ENCODE measurements around the gene AK4.
"Not testable (repeated sequence)": the region's sequence is repeated elsewhere in the genome, so short reads cannot be mapped to it uniquely, and the experiment has no call there.

AK4 gene

GRCh38 chr1:65148178-65148547, at the start of gene AK4:
TSS of gene AK4 (plus strand) at chr1:65148203. CDS start at chr1:65148408, 205 bp downstream.
- not testable (repeated sequence) for DNase-seq

DNA sequence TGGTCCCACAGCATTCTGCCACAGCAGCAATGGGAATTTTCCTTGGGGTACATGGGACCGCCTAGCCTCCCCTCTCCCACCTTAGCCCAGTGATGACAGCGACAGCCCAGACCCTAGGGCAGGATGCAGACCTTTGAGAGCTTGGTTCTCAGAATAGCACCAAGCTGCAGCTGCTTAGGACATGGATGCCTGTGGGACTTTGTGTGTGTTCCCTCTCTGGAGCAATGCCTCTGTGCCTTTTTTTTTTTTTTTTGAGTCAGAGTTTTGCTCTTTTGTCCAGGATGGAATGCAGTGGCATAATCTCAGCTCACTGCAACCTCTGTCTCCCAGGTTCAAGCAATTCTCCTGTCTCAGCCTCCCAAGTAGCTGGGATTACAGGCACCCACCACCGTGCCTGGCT, 44.2 kb upstream of the AK4 start:
- no peak for DNase-seq

GRCh38 chr1:65104854-65105534, 43.0 kb upstream of the AK4 start:
- no peak for DNase-seq

DNA sequence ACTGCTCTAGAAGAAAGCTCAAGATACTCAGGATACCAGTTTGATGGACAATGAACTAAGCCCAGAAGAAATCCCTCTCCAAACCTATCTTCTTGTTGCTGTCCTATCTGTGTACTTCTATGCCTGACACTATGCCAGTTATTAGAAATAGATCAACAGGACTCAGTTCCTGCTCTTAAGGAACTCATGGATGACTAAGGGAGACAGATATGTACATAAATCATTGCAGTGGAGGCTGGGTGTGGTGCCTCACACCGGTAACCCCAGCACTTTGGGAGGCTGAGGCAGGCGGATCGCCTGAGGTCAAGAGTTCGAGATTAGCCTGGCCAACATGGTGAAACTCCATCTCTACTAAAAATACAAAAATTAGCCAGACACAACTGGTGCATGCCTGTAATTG, 42.4 kb upstream of the AK4 start:
- DNase-seq, result no peak

- no peak for DNase-seq
Observed at GRCh38 chr1:65108025-65108642, 39.9 kb upstream of the AK4 start.

- DNase-seq, result no peak
Observed at GRCh38 chr1:65109487-65109886, 38.5 kb upstream of the AK4 start.

GRCh38 chr1:65112811-65113210, 35.2 kb upstream of the AK4 start:
- DNase-seq, result no peak

DNA sequence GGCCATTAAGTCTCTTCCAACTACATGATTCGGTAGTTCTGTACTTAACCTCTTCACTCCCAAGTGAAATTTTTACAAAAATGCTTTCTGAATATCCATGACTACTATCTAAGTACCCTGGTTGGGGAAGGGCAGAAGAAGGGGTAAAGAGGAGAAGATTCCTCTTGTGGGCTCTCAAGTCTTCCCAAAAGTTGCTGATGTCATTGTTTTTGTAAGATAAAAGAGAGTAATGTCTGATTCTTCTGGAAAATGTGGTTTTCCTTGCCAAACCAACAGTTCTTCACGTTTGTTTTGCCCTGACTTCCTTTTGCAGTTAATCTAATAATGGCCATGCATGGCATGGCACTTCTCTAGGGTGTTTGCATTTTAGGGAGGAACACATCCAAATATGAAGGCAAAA, 34.7 kb upstream of the AK4 start:
- no peak for DNase-seq

DNA sequence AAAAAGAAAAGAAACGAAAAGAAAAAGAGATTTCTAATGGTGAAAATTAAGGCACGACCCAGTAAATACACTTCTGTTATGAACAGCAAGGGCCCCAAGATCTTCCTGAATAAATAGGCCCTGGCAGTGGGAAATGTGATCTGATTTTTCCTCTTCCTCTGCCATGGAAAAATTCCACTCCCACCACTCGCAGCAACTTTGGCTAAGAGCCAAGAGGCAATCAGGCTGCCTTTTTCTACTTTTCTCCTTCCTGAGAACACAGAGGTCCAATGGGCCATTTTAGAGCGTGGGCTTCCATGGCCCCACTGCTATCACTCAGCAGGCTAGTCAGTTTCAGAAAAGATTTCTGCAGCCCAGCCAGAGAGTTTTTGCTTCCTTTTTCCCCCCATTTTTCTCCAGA, 33.7 kb upstream of the AK4 start:
- DNase-seq, result no peak

DNA sequence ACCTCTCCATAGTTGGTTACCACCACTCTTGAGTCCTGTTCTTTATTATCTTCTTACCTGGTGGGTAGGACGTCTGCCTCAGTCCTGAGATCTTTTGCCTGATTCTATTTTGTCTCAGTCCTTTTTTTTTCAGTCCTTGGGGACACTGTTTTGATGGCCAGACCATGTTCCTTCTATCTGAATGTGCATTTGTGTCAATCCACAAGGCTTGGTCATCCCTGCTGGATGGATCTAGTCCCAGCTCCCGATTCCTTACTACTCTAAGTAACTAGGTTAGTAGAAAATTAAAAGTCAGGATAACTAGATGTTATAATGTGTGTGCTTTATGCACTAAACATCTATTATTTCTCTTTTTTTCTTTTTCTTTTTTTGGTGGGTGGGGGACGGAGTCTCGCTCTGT, 28.1 kb upstream of the AK4 start:
- no peak for DNase-seq

- not testable (repeated sequence) for DNase-seq
Observed at GRCh38 chr1:65129104-65129503, 18.9 kb upstream of the AK4 start.

DNA sequence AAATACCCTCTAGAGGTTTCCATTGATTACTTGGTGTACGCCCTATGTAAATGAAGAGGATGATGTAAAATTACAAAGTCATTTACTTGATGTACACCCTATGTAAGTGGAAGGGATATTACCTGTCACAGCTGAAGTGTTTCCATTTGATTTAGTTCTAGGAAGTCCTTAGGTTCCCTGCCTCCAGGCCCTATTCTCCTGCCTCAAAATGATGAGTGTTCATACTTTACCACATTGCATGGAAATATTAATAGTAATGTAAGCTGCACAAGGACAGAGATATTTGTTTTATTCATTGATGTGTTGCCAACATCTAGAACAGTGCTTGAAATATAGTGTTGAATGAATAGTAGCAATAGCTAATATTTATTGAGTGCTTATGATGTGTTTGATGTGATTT, 9.5 kb upstream of the AK4 start:
- no peak for DNase-seq

DNA sequence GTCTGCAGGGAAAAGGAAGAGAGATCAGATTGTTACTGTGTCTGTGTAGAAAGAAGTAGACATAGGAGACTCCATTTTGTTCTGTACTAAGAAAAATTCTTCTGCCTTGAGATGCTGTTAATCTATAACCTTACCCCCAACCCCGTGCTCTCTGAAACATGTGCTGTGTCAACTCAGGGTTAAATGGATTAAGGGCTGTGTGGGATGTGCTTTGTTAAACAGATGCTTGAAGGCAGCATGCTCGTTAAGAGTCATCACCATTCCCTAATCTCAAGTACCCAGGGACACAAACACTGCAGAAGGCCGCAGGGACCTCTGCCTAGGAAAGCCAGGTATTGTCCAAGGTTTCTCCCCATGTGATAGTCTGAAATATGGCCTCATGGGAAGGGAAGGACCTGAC, 8.2 kb upstream of the AK4 start:
- DNase-seq, result not testable (repeated sequence)

GRCh38 chr1:65141394-65141793, 6.6 kb upstream of the AK4 start:
- DNase-seq, result no peak

DNA sequence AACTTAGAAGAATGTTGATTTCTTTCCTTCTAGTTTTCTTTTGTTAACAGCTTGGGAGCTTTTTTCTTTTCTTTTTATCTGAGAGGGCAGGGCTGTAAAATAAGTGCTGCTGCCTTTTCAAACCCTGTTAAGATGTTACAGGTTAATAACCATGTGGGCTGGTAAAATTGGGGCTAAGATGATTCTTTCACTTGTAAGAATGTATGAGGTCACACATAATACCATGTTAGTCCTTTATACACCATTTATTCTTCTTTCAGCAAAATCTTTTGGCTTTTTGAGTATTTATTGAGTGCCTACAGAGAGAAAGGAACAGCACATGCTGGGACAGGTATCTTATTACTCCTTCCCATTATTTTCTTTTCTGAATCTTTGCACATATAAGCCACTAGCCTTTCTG, 6.1 kb upstream of the AK4 start:
- DNase-seq, result no peak

DNA sequence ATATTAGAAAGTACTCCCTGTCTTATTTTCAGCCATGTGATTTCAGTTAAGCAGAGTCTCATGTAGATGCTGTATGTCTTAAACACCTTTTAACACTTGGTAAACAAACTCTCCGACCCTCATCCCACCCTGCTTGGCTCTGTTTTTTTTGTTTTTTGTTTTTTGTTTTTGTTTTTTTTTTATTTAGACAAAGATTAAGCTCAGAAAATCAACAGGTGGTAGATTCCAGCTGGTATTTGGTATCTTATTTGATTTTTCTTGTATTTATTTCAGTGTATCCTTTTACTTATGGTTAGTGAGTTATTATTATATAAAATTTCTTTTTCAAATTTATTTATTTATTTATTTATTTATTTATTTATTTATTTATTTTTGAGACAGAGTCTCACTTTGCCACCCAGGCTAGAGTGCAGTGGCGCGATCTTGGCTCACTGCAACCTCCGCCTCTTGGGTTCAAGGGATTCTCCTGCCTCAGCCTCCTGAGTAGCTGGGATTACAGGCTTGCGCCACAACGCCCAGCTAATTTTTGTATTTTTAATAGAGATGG, 4.8 kb upstream of the AK4 start:
- DNase-seq, result not testable (repeated sequence)

- no peak for DNase-seq
Observed at GRCh38 chr1:65146908-65147423, 1.0 kb upstream of the AK4 start.

DNA sequence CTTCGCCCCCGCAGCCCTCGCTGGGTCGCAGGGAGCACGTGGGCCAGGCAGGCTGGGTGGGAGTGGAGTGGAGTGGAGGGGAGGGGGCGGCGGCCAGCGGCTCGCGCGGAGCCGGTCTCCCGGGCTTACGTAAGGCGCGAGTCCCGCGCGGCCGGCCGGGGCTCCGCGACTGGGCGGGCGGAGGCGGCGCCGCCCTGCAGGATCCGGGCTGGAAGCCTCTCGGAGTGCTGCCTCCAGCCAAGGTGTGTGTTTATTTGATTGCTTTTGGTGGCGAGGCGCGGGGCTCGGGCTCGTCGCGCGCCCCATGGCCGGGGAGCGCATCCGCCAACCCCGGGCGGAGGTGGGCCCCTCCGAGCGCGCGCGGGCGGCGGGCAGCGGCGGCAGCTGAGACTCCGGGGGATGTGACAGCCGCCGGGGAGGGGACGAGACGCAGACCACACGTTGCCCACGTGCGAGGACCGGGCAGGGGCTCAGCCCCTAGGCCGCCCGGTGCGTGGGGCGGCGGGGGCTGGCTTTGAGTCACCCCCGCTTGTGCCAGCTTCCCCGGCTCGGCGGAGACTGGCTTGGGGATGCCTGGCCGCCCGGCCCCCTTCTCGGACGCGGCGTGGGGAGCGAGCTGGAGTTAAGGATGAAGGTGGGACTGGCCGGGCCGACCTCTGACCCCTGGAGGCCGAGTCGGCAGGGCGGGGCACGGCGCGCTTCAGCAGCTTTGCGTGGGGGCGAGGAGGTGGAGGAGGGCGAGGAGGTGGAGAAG, 402 bp upstream of the AK4 start:
- peak; percentile 68 to 74 for DNase-seq

DNA sequence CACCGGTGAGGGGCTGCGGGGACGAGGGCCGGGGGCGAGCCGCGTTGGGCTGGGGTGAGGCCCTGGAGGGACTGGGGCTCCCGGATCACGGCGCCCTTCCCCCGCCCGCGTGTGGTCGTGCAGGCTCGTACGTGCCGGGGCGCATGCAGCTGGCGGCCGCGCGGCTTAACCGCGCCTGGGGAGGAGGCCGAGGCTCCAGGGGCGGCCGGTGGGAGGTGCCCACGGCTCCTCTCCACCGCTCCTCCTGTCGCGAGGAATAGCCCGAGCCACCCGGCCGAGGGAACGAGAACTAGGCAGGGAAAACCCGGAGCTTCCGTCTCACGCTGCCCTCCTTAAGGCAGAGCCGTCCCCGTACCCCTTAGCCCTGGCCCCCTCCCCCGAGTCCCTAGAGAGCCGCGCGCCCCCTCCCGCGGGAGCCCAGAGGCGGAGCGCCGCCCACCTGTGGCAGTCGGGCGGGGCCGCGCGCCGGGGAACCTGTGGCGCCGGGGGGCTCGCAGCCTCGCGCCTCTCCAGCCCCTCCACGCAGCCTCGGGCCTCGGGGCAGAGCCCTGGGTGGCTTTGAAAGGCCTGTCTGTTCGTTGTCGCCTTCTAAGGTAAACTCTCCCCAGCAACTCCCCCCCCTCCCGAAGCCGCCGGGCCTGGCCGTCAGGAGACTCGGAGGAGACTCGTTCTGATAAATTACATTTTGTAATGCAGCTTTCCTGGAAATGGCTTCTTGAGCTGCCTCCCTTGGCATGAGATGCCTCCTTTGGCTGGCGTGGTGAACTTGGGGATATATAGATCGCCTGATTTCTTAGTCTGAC, 746 bp downstream of the AK4 start:
- peak; percentile 76 to 83 for DNase-seq

GRCh38 chr1:65149351-65150107, 1.5 kb downstream of the AK4 start:
- no peak for DNase-seq

GRCh38 chr1:65150108-65150463, 2.1 kb downstream of the AK4 start:
- DNase-seq, result no peak
